ENCODE results near the gene LRRC74A.

GRCh38 chr14:76814726-76815645 lies 11.2 kb upstream of the LRRC74A start:
- TF ChIP-seq YY1 (IDR thresholded peaks at IDR 0.05; ENCODE audit: insufficient read depth, insufficient read length) (no peak), SUZ12 (IDR thresholded peaks at IDR 0.05; ENCODE audit: extremely low read depth, insufficient read depth, insufficient read length) (no peak)

Data from NT2/D1 (cell line).